Chondrocyte (in vitro differentiated cells): ENCODE results near the gene PIK3R6. TPM values are rescaled to one million over a fixed set of nuclear protein-coding genes. Genes with fewer than 3 reads are reported as not detected.
A peak's percentile ranks its signal among the peaks of the same experiment; 100 is the strongest.
"Not testable (repeated sequence)": the region's sequence is repeated elsewhere in the genome, so short reads cannot be mapped to it uniquely, and the experiment has no call there.

Source experiments
- DNase-seq: peaks from one replicate; pipeline ENCODE4 v3.0.0; 2021; ENCODE audit warnings: mixed read lengths, low spot score
- H3K27ac Mint-ChIP-seq: one replicate; pipeline ENCODE4 v1.8.0; 2021; ENCODE audit warnings: mild to moderate bottlenecking, moderate library complexity, mixed read lengths; ENCODE audit not compliant: unreplicated experiment
- H3K27me3 Mint-ChIP-seq: 2 replicates; pipeline ENCODE4 v1.8.0; 2021; ENCODE audit warnings: low read depth, mixed read lengths
- H3K36me3 Mint-ChIP-seq: 2 replicates; pipeline ENCODE4 v1.8.0; 2021; ENCODE audit warnings: low read depth, mixed read lengths
- H3K4me1 Mint-ChIP-seq: 2 replicates; pipeline ENCODE4 v1.8.0; 2021; ENCODE audit warnings: low read depth, mild to moderate bottlenecking, mixed read lengths
- H3K4me3 Mint-ChIP-seq: one replicate; pipeline ENCODE4 v1.8.0; 2021; ENCODE audit warnings: mild to moderate bottlenecking, moderate library complexity, mixed read lengths; ENCODE audit not compliant: unreplicated experiment
- H3K9me3 Mint-ChIP-seq: 2 replicates; pipeline ENCODE4 v1.8.0; 2021; ENCODE audit warnings: low read depth, mixed read lengths
- total RNA-seq: library from RNA; stranded (reverse); gene quantifications from 3 replicates; pipeline ENCODE4 v1.2.1, GENCODE V29; 2021
- TF ChIP-seq, protein P1 (sequence below): fragments of 200-600 bp; sonication (generic); IDR thresholded peaks from 2 replicates; pipeline ENCODE4 v1.5.0; 2021; ENCODE audit warnings: antibody characterized with exemption, mild to moderate bottlenecking, moderate library complexity

PIK3R6 gene
- total RNA-seq, 1 donor from 2014 or later, result not detected

DNA sequence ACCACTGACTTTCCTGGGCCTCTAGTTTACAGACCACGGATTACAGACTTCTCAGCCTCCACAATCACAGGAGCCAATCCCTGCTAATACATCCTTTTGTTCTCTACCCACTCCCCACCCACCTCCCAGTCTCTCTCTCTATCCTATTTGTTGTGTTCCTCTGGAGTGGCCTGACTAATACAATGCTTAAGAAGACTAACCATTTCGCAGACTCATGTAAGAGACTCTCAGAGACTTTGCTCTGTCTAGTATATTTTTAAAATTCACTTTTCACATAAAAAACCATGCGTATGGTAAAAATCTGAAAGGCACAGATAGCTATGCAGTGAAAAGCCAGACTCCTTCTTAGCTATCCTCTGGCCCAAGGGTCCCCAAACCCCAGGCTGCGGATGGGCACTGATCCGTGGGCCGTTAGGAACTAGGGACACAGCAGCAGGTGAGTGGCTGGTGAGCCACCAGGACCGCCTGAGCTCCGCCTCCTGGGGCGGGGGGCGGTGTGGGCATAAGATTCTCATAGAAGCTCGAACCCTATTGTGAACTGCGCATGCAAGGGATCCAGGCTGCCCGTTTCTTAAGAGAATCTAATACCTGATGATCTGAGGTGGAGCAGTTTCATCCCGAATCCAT, 7.6 kb downstream of the PIK3R6 start:
- Mint-ChIP-seq H3K36me3 (no peaks in the 10 kb centered on the region), H3K27ac (no peak overlapping the region), H3K9me3 (no peaks in the 10 kb centered on the region), H3K4me3 (no peak overlapping the region), H3K4me1 (peaks cover 33% of the 10 kb centered on the region), H3K27me3 (peaks cover 2% of the 10 kb centered on the region)
- DNase-seq, result no peak
- TF ChIP-seq, protein P1, sequence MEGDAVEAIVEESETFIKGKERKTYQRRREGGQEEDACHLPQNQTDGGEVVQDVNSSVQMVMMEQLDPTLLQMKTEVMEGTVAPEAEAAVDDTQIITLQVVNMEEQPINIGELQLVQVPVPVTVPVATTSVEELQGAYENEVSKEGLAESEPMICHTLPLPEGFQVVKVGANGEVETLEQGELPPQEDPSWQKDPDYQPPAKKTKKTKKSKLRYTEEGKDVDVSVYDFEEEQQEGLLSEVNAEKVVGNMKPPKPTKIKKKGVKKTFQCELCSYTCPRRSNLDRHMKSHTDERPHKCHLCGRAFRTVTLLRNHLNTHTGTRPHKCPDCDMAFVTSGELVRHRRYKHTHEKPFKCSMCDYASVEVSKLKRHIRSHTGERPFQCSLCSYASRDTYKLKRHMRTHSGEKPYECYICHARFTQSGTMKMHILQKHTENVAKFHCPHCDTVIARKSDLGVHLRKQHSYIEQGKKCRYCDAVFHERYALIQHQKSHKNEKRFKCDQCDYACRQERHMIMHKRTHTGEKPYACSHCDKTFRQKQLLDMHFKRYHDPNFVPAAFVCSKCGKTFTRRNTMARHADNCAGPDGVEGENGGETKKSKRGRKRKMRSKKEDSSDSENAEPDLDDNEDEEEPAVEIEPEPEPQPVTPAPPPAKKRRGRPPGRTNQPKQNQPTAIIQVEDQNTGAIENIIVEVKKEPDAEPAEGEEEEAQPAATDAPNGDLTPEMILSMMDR, result no peak

DNA sequence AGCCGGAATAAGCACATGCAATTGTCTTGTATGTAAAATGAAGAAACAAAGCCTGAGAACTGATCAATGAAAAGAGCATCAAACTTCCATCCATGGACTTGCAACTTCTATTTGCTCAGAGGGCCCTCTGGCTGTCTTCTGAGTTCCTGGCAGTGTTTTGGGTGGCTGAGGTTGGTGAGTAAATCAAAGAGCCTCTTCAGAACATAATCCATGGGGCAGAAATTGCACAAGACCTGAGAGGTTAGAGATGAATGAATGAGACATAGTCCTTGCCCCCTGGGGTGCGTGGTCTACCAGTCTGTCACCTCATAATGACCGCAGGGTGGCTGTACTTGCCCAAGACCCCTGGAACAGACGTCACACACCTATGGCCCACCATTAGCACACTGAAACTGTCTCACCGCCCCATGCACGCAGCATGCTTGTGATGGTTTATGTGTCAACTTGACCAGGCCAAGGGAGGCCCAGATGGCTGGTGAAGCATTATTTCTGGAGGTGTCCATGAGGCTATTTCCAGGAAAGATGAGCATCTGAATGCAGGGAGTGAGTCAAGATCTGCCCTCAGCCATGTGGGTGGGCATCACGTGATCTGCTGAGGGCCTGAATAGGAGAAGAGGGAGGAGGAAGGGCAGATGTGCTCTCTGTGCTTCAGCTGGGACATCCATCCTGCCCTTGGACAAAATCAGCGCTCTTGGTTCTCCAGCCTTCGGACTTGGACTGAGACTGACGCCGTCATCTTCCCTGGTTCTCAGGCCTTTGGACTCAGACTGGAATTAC, 8.3 kb downstream of the PIK3R6 start:
- Mint-ChIP-seq H3K9me3 (no peaks in the 10 kb centered on the region), H3K27me3 (no peaks in the 10 kb centered on the region), H3K27ac (no peak overlapping the region), H3K4me1 (peaks cover 33% of the 10 kb centered on the region), H3K4me3 (no peak overlapping the region), H3K36me3 (no peaks in the 10 kb centered on the region)
- no peak for DNase-seq
- TF ChIP-seq, protein P1, result peak; percentile 21

DNA sequence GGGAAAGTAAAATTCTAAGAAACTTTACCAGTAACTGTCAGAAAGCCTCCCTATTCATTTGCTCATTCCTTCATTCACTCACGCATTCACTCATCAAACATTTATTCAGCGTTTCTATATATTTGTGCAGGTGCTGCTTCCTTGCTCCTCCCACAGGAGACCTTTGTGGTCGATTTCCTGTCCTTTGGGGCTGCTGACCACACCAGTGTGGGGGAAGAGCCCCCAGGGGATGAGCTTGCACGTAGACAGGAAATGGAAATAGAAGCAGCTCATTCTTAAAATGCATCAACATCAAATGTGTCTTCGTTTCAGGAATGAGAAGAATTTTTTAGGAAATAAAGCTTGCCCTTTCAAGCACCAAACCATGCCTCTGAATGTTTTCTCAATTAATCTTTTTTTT, 9.6 kb downstream of the PIK3R6 start:
- peak overlapping the region; percentile 86 for H3K27ac Mint-ChIP-seq
- H3K9me3 Mint-ChIP-seq, result no peaks in the 10 kb centered on the region
- no peak for DNase-seq
- peaks cover 33% of the 10 kb centered on the region for H3K4me1 Mint-ChIP-seq
- TF ChIP-seq, protein P1, result no peak
- no peaks in the 10 kb centered on the region for H3K36me3 Mint-ChIP-seq
- no peaks in the 10 kb centered on the region for H3K27me3 Mint-ChIP-seq
- H3K4me3 Mint-ChIP-seq, result peak overlapping the region; percentile 60

DNA sequence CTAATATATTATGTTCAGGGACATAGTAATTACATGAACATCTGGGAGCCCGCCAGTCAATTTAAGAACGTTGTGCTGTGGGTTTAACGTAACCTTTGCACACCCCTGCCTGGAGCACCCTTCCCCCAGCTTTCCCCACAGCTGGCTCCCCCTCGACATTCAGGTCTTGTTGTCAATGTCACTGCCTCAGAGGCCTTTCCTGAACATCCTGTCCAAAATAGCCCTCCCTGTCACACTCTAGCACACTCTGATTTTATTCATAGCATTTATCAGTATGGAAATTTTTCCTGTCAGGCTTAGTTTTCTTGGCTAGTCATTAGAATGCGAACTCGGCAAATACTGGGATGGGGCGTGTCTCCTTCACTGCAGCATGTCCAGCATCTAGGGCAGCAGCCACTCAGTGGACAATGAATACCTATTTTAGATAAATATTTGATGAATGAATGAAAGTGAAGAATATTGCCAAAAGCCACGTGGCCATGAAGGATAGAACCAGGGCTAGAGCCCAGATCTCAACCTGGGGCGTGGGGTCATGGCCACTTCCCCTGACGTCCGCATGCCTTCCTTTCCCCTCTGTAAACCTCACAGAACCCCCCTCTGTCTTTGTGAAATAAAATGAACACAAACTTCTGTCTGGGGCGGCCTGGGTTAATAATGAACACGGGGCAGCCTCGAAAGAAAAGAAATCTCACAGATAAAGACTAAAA, 10.5 kb downstream of the PIK3R6 start:
- peaks cover 33% of the 10 kb centered on the region for H3K4me1 Mint-ChIP-seq
- no peaks in the 10 kb centered on the region for H3K27me3 Mint-ChIP-seq
- TF ChIP-seq, protein P1, result no peak
- no peak for DNase-seq
- no peak overlapping the region for H3K4me3 Mint-ChIP-seq
- H3K36me3 Mint-ChIP-seq, result no peaks in the 10 kb centered on the region
- no peaks in the 10 kb centered on the region for H3K9me3 Mint-ChIP-seq
- peak overlapping the region; percentile 86 for H3K27ac Mint-ChIP-seq

DNA sequence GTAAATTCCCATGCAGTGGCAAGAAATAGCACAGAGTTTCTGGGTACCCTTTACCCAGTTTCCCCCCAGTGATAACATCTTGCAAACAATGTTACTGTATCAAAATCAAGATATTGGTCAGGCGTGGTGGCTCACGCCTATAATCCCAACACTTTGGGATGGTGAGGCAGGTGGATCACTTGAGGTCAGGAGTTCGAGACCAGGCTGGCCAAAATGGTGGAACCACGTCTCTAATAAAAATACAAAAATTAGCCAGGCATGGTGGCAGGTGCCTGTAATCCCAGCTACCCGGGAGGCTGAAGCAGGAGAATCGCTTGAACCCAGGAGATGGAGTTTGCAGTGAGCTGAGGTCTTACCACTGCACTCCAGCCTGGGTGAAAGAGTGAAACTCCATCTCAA, 11.3 kb downstream of the PIK3R6 start:
- H3K4me3 Mint-ChIP-seq, DNase-seq, H3K36me3 Mint-ChIP-seq, H3K27ac Mint-ChIP-seq, H3K27me3 Mint-ChIP-seq, H3K9me3 Mint-ChIP-seq: not testable (repeated sequence)
- peaks cover 33% of the 10 kb centered on the region for H3K4me1 Mint-ChIP-seq
